Embryonic facial prominence (tissue), 1 donor: Measurements from ENCODE around the gene SLC22A4.

ENCODE experiments used
- DNase-seq: peaks from one replicate; pipeline ENCODE4 v3.0.0-alpha.2; 2016; ENCODE audit errors: extremely low spot score

SLC22A4 gene

GRCh38 chr5:132300577-132301343 is 6.6 kb downstream of the SLC22A4 start:
- no peak for DNase-seq

- no peak for DNase-seq
Observed at GRCh38 chr5:132301344-132302271, 7.4 kb downstream of the SLC22A4 start.

- no peak for DNase-seq
Observed at GRCh38 chr5:132302413-132302812, 8.2 kb downstream of the SLC22A4 start.

GRCh38 chr5:132303589-132303988 is 9.4 kb downstream of the SLC22A4 start:
- no peak for DNase-seq

GRCh38 chr5:132305420-132305819 is 11.2 kb downstream of the SLC22A4 start:
- DNase-seq, result no peak

GRCh38 chr5:132308701-132309100 is 14.5 kb downstream of the SLC22A4 start:
- DNase-seq, result no peak

- no peak for DNase-seq
Observed at GRCh38 chr5:132309679-132310078, 15.5 kb downstream of the SLC22A4 start.

GRCh38 chr5:132310141-132310834 is 16.1 kb downstream of the SLC22A4 start:
- DNase-seq, result no peak

GRCh38 chr5:132313366-132313765 is 19.2 kb downstream of the SLC22A4 start:
- DNase-seq, result no peak

- DNase-seq, result no peak
Observed at GRCh38 chr5:132313961-132314432, 19.8 kb downstream of the SLC22A4 start.

- no peak for DNase-seq
Observed at GRCh38 chr5:132315529-132316067, 21.4 kb downstream of the SLC22A4 start.

GRCh38 chr5:132319975-132320374 is 25.8 kb downstream of the SLC22A4 start:
- no peak for DNase-seq

GRCh38 chr5:132321109-132321721 is 27.0 kb downstream of the SLC22A4 start:
- no peak for DNase-seq

- DNase-seq, result no peak
Observed at GRCh38 chr5:132322266-132322665, 28.1 kb downstream of the SLC22A4 start.

GRCh38 chr5:132323202-132323601 is 29.0 kb downstream of the SLC22A4 start:
- DNase-seq, result no peak

GRCh38 chr5:132325691-132326090 is 31.5 kb downstream of the SLC22A4 start:
- no peak for DNase-seq

- no peak for DNase-seq
Observed at GRCh38 chr5:132327252-132327955, 33.2 kb downstream of the SLC22A4 start.

- no peak for DNase-seq
Observed at GRCh38 chr5:132334812-132335211, 40.6 kb downstream of the SLC22A4 start.

GRCh38 chr5:132335402-132335801 is 41.2 kb downstream of the SLC22A4 start:
- no peak for DNase-seq

GRCh38 chr5:132339502-132339901 is 45.3 kb downstream of the SLC22A4 start:
- no peak for DNase-seq
